SW480 (cell line): Measurements from ENCODE around the gene FOXP1.

Experiments used
- DNase-seq: peaks from one replicate; pipeline ENCODE4 v3.0.0-alpha.2; 2016; ENCODE audit warnings: low spot score

The FOXP1 gene

DNA sequence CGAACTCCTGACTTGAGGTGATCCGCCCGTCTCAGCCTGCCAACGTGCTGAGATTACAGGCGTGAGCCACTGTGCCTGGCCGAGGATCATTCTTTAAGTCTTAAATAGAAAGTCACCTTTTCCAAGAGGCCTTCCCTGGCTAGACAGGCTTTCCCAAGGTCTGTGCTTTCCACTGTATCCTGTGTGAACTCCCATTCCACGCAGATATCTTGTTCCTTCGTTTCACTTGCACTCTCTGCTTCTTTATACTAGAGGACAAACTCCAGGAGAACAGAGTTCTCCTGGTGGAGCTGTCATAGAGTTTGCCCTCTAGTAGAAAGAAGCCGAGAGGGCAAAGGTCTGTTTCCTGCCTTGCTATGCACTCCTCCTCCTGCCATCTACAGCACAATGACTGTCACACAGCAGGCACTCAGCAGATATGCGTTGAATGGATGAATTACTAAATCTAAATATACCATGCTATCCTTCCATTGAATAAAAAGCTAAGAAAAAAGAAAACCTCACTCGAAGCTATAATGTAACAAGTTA lies 211.2 kb downstream of the FOXP1 start:
- DNase-seq, result no peak

- DNase-seq, result no peak
Measured at GRCh38 chr3:71371282-71371681, 212.2 kb downstream of the FOXP1 start.

- no peak for DNase-seq
Measured at GRCh38 chr3:71370467-71370866, 213.1 kb downstream of the FOXP1 start.

GRCh38 chr3:71369701-71370391 lies 213.7 kb downstream of the FOXP1 start:
- DNase-seq, result no peak

GRCh38 chr3:71366988-71367604 lies 216.4 kb downstream of the FOXP1 start:
- no peak for DNase-seq

DNA sequence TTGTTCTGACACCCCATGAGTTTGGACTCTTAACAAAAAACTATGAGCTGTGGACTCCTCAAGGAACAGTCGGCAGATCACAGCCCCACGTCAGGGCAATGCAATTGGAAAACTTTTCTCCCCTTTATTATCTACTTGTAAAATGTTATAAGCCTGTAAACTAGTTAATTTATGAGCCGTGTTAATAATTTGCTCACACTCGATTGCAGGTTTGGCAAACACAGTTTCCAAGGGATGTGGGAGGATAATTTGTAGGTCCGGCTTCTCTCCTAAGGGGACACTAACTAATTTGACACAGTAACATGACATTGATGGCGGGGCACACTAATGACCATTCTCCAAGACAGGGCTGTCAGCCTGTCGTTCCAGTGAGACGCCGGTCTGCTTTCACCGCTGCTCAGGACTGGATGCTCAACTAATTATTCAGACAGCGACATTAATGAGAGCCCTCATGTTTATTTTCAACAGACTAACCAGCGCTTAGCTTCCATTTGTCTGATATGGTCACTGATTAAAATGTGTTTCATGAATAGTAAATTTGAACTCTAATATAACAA lies 222.1 kb downstream of the FOXP1 start:
- DNase-seq, result no peak

- DNase-seq, result no peak
Measured at GRCh38 chr3:71360764-71361163, 222.8 kb downstream of the FOXP1 start.

DNA sequence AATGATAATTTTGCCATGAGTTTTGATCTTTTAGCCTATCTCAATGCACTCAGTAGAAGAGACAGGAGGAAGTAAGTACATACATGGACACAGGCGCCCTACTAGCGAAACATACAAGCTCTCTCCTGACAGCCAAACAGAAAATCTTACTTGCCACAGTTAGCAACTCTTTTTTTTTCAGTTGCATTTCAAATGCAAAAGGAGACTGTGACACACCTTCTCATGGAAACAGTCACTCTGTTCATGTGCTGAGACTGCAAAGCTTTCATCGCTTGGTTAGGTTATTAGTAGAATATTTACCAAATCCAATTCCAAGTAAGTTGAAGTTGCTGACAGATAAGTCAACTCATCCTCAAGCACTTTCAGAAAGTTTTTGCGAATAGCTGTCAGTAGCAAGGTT lies 223.3 kb downstream of the FOXP1 start:
- DNase-seq, result no peak

DNA sequence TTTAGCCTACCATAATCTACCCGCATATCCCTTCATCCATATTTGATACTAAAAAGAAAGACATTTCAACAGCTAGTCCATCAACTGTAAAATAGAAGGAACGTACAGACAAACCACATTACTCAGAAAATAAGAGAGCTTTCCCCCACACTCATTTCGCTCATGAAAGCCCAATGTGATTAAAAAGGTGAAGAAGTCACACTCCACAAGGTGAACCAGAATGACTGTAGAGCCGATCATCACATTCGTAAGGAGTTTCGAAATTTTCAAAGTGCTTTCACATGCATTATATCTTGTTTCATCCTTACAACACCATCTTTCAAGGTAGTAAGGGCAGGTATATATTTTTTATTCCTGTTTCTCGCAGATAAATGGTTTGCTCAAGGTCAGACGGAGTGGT lies 225.3 kb downstream of the FOXP1 start:
- no peak for DNase-seq

DNA sequence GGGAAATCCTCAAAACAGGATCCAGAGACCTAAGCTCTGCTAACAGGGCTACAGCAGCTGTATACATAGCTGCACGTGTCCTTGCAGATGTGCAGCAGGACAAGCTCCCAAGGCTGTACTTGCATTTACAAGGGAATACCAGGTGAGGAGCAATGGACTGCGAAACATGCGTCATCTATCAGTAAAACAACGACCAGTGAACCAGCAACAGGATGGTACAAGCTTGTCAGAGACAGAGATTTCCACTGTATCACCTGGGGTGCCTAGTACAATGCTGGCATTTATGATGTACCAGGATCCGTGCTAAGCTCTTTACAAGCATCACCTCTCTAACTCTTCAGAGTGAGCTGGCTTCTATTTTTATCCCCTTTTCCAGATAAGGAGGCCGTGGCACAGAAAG lies 227.3 kb downstream of the FOXP1 start:
- DNase-seq, result no peak

- DNase-seq, result no peak
Measured at GRCh38 chr3:71355862-71356261, 227.7 kb downstream of the FOXP1 start.

- DNase-seq, result no peak
Measured at GRCh38 chr3:71355037-71355436, 228.5 kb downstream of the FOXP1 start.

DNA sequence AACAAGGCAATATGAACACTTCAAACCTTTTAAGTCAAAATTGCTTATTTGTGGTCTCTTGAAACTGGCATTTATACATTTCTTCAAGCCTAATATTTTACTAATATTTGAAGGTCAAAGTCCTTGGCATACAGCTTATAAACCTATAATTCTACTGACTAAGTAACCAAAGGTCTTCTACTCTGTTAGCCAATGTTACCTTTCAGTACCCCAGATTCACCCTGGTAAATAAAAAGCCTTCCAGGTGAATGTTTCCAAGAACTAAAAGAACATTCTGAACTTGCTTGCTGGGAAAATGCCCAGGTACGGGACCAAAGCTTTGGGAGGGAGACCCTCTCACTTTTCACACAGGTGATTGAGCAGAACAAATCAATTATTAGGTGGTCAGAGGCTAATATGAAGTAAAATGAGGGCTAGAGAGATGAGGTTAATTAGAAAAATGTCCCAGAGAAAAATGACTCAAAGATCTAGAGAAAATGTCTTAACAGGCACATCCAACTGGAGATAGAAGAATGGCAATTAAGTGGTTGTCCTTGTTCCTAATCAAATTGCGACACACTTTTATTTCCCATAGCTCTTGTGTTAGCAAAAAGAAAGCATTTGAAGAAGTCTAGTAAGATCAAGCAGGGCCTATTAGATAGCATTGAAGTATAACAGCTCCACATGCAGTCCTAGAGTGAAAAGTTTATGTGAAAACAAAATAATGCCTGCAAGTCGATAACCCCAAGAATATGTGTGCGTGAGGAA lies 232.0 kb downstream of the FOXP1 start:
- DNase-seq, result no peak

DNA sequence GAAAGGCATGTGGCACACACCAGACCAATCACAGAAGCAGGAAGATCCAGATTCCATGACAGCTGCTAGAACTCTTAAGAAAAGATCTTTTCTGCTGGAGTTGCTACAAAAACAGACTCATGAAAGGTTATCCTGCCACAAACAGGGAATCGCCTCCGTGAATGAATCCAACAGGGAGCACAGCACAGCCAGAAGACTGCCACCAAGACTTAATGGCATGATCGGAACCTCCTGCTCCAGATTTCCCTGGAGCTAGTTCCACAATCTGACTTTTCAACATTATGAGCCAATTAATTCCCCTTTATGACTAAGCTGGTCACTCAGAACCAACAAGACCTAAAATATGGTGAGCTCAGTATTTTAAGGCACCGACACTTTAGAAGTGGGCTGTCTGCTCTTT lies 232.5 kb downstream of the FOXP1 start:
- no peak for DNase-seq

DNA sequence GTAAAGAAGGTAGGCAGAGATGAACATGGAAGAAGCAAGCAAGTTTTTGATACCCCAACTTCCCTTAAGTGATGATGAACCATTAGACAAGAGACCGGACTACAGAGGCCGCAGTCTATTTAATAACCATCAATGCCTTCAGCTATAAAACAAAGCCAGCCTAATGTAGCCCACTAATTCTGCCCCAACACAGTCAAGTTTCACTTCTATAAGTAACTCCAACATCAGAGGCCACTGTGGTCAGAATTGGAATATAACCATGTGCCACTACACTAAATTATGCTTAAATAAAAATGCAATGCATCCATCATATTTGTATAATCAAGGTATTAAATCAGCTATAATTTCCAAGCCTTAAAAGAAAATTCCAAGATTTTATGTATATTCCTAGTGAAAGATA lies 234.7 kb downstream of the FOXP1 start:
- no peak for DNase-seq

DNA sequence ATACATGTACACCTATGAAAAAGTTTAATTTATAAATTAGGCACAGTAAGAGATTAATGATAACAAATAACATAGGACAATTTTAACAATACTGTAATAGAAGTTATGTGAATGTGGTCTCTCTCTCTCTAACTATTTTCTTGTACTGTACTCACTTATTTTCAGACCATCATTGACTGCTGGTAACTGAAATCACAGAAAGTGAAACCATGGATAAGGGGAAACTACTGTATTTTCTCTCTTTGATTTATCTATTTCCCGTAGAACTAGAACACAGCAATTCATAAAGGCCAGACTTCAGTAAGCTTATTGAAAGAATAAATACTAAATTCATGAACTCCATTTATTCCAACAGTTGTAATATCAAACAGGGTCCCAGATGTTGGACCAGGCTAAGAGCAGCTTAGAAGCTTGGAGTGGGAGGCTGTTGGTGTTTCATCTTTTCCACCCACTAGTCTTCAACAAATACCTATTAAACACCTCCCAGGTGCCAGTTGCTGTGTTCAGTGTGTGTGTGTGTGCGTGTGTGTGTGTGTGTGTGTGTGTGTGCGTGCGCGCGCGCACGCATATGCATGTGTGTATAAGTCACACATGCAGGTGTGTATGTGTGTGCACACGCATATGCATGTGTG lies 235.4 kb downstream of the FOXP1 start:
- DNase-seq, result no peak

DNA sequence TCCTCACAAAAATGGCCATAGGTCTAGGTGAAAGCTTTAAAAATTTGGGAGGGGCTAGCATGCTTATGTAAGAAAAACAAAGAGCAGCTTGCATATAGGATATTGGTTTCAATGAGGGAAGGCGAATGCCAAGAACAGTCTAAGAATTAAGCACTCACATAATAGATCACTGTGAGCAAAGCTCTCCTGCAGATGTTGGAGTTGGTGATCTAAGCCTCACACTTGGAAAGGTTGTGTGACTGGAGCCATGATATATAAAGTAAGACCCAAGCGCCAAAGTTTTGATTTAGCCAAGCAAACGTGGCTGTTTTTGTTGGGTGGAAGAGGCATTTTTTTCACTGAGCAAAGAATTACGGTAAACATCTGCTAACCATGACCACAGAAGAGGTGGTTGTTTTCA lies 237.5 kb downstream of the FOXP1 start:
- no peak for DNase-seq

GRCh38 chr3:71345429-71346040 lies 238.0 kb downstream of the FOXP1 start:
- DNase-seq, result no peak

- DNase-seq, result no peak
Measured at GRCh38 chr3:71341721-71342120, 241.8 kb downstream of the FOXP1 start.

DNA sequence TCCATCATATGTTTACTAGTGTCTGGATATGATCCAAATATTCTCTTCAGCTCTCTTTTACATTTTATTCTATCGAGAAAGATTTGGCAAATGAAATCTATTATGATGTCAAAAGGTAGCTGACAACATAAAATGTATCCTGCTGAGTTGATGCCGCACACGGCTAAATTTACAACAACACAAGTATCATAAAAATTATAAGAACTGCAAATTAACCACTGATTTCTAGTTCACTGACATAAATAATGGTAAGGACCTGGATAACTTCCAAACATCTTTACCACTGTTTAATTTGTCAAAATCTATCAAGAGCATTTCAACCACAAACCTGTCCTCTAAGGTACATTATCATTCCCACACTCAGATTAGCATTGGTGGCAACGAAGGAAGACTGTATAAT lies 244.5 kb downstream of the FOXP1 start:
- DNase-seq, result no peak

- no peak for DNase-seq
Measured at GRCh38 chr3:71332813-71333212, 250.7 kb downstream of the FOXP1 start.

- no peak for DNase-seq
Measured at GRCh38 chr3:71330909-71331308, 252.6 kb downstream of the FOXP1 start.
